ENCODE results near the gene FMNL2.

- TF ChIP-seq POLR2A (IDR thresholded peaks at IDR 0.05; ENCODE audit: low read depth, low read length) (no peak), TAF1 (IDR thresholded peaks at IDR 0.05; ENCODE audit: borderline replicate concordance, low read depth, low read length) (no peak), POLR2AphosphoS5 (IDR thresholded peaks at IDR 0.05; ENCODE audit: low read depth, low read length) (no peak)
Measured at GRCh38 chr2:152553518-152553917, 218.5 kb downstream of the FMNL2 start.
